HCT116 (cell line): ENCODE data around the gene BAD. TPM values are rescaled to one million over a fixed set of nuclear protein-coding genes. Genes with fewer than 3 reads are reported as not detected.

ENCODE experiments used
- ATAC-seq: fragments of 200-7000 bp; cut with Tn5 transposase; 2 replicates; pipeline ENCODE4 v1.9.1; 2020; ENCODE audit warnings: mild to moderate bottlenecking, moderate library complexity
- BruUV-seq: library from RNA; stranded (reverse); fragments of 400-500 nt; replicated peaks from 2 replicates; lab custom pipeline; 2021; lab: Mats Ljungman, UMichigan
- CTCF ChIA-PET: fragments of 300-600 bp; sonication (Branson Sonifier 250); formaldehyde crosslinking; loops from one replicate; lab custom pipeline; 2021; ENCODE audit warnings: antibody characterized with exemption; lab: Charles Lee
- POLR2A ChIA-PET: fragments of 300-600, 350-600 bp; sonication (Branson Sonifier 250); formaldehyde crosslinking; loops from one replicate; lab custom pipeline; 2021; ENCODE audit warnings: antibody characterized with exemption; lab: Charles Lee
- RAD21 ChIA-PET, 2 experiments: fragments of 300-600 bp; sonication (Branson Sonifier 250); formaldehyde crosslinking; loops; one replicate each; lab custom pipeline; 2023; ENCODE audit warnings: low total read pairs in 2 of 2; ENCODE audit not compliant: uncharacterized antibody in 2 of 2, unreplicated experiment in 2 of 2, low non-redundant PET in 1 of 2; lab: Charles Lee
- DNase-seq: peaks from one replicate; pipeline ENCODE4 v3.0.0-alpha.2; 2010; ENCODE audit warnings: low read depth, low spot score
- H2AFZ ChIP-seq: fragments of 200-600 bp; shearing (Covaris generic), sonication (generic); 2 replicates; pipeline ENCODE4 v1.6.1; 2017; ENCODE audit warnings: low read depth, mixed run types, mixed read lengths, antibody characterized with exemption, low read length; ENCODE audit not compliant: poor library complexity, severe bottlenecking
- H3K27ac ChIP-seq: 2 replicates; pipeline ENCODE4 v1.5.1; 2012; ENCODE audit warnings: low read depth, low read length
- H3K27me3 ChIP-seq: fragments of 200-600 bp; sonication (generic); 2 replicates; pipeline ENCODE4 v1.6.1; 2016; ENCODE audit warnings: mixed run types, low read length, mixed read lengths; ENCODE audit not compliant: insufficient read depth
- H3K36me3 ChIP-seq, 2 experiments: fragments of 200-500 bp in 1 of 2; fragments of 200-600 bp in 1 of 2; sonication (Bioruptor generic) in 1 of 2; sonication (generic) in 1 of 2; 2 replicates each; pipeline versions ENCODE4 v1.5.1 to v1.6.1; 2014 to 2016; ENCODE audit warnings: low read length in 2 of 2, inconsistent platforms in 1 of 2, mixed read lengths in 1 of 2, mixed run types in 1 of 2; ENCODE audit not compliant: insufficient read depth in 2 of 2, control insufficient read depth in 1 of 2
- H3K4me1 ChIP-seq, 2 experiments: fragments of 200-600 bp in 1 of 2; sonication (generic) in 1 of 2; 2 replicates each; pipeline versions ENCODE4 v1.5.1 to v1.6.1; 2012 to 2017; ENCODE audit warnings: low read length in 2 of 2, inconsistent platforms in 1 of 2, mild to moderate bottlenecking in 1 of 2, mixed read lengths in 1 of 2, mixed run types in 1 of 2, moderate library complexity in 1 of 2; ENCODE audit not compliant: insufficient read depth in 2 of 2, control insufficient read depth in 1 of 2
- H3K4me2 ChIP-seq: fragments of 200-600 bp; sonication (generic); 2 replicates; pipeline ENCODE4 v1.6.1; 2017; ENCODE audit warnings: mixed run types, low read length, mixed read lengths
- H3K4me3 ChIP-seq, 2 experiments: fragments of 200-600 bp in 1 of 2; sonication (generic) in 1 of 2; replicated peaks in 1 of 2; 2 replicates each; pipeline ENCODE4 v1.5.1; 2011 to 2016; ENCODE audit warnings: low read length in 2 of 2, control low read depth in 1 of 2, low read depth in 1 of 2, mild to moderate bottlenecking in 1 of 2, mixed read lengths in 1 of 2, mixed run types in 1 of 2
- H3K79me2 ChIP-seq: fragments of 200-600 bp; sonication (generic); 2 replicates; pipeline ENCODE4 v1.6.1; 2017; ENCODE audit warnings: mild to moderate bottlenecking, mixed run types, low read length, moderate library complexity, mixed read lengths; ENCODE audit not compliant: insufficient read depth
- H3K9ac ChIP-seq: fragments of 200-600 bp; sonication (generic); 2 replicates; pipeline ENCODE4 v1.6.1; 2016; ENCODE audit warnings: low read length, mixed read lengths
- H3K9me2 ChIP-seq: fragments of 200-600 bp; sonication (generic), shearing (Covaris generic); 2 replicates; pipeline ENCODE4 v1.6.1; 2017; ENCODE audit warnings: mixed run types, mild to moderate bottlenecking, moderate library complexity; ENCODE audit not compliant: insufficient read depth
- H3K9me3 ChIP-seq, 2 experiments: fragments of 200-500 bp in 1 of 2; fragments of 200-600 bp in 1 of 2; sonication (Bioruptor generic) in 1 of 2; sonication (generic) in 1 of 2; 2 replicates each; pipeline ENCODE4 v1.6.1; 2014 to 2017; ENCODE audit warnings: low read length in 2 of 2, mixed read lengths in 2 of 2, inconsistent platforms in 1 of 2, low read depth in 1 of 2, mild to moderate bottlenecking in 1 of 2, mixed run types in 1 of 2, moderate library complexity in 1 of 2; ENCODE audit not compliant: control insufficient read depth in 1 of 2, insufficient read depth in 1 of 2
- H4K20me1 ChIP-seq: fragments of 200-600 bp; sonication (generic), shearing (Covaris generic); 2 replicates; pipeline ENCODE4 v1.6.1; 2017; ENCODE audit warnings: mixed run types, mild to moderate bottlenecking, moderate library complexity; ENCODE audit not compliant: insufficient read depth
- CBX3 ChIP-seq: IDR thresholded peaks from 2 replicates; pipeline ENCODE4 v1.6.1; 2012; ENCODE audit warnings: low read depth
- EGR1 ChIP-seq: IDR thresholded peaks from 2 replicates; pipeline ENCODE4 v1.6.1; 2012; ENCODE audit warnings: low read depth
- ELF1 ChIP-seq: IDR thresholded peaks from 2 replicates; pipeline ENCODE4 v1.6.1; 2012; ENCODE audit warnings: low read depth, borderline replicate concordance
- EZH2 ChIP-seq: fragments of 200-600 bp; sonication (generic); IDR thresholded peaks from 2 replicates; pipeline ENCODE4 v1.6.1; 2017; ENCODE audit warnings: antibody characterized with exemption, mixed run types
- FOSL1 ChIP-seq: IDR thresholded peaks from 2 replicates; pipeline ENCODE4 v1.6.1; 2012; ENCODE audit warnings: low read depth
- JUND ChIP-seq: IDR thresholded peaks from 2 replicates; pipeline ENCODE4 v1.6.1; 2012
- POLR2A ChIP-seq: IDR thresholded peaks from 2 replicates; pipeline ENCODE4 v1.7.0; 2011; ENCODE audit warnings: borderline replicate concordance; ENCODE audit not compliant: insufficient read depth, insufficient read length; ENCODE audit errors: extremely low read depth
- POLR2AphosphoS5 ChIP-seq: IDR thresholded peaks from 2 replicates; pipeline ENCODE4 v1.6.1; 2011; ENCODE audit warnings: mild to moderate bottlenecking, low read depth, low read length, moderate library complexity
- REST ChIP-seq: IDR thresholded peaks from 2 replicates; pipeline ENCODE4 v1.6.1; 2012; ENCODE audit warnings: low read depth
- SIN3A ChIP-seq: IDR thresholded peaks from 2 replicates; pipeline ENCODE4 v1.6.1; 2012; ENCODE audit warnings: low read depth
- SRF ChIP-seq: IDR thresholded peaks from 2 replicates; pipeline ENCODE4 v1.6.1; 2012; ENCODE audit warnings: low read depth
- TCF7L2 ChIP-seq: IDR thresholded peaks from 2 replicates; pipeline ENCODE4 v1.7.0; 2011; ENCODE audit warnings: borderline replicate concordance, inconsistent platforms; ENCODE audit not compliant: insufficient read depth, insufficient read length; ENCODE audit errors: extremely low read depth
- ZBTB33 ChIP-seq: IDR thresholded peaks from 2 replicates; pipeline ENCODE4 v1.6.1; 2011; ENCODE audit warnings: mild to moderate bottlenecking, low read length, moderate library complexity; ENCODE audit not compliant: insufficient replicate concordance; ENCODE audit errors: extremely low read depth
- ZFX ChIP-seq: fragments of 450-650 bp; IDR thresholded peaks from 2 replicates; pipeline ENCODE4 v1.6.1; 2017
- intact Hi-C: fragments of 100-400 bp; cut with micrococcal nuclease; formaldehyde crosslinking; loops from 2 replicates; pipeline ENCODE4 v1.10.0; 2022
- total RNA-seq: library from RNA; stranded (reverse); gene quantifications from one replicate; pipeline ENCODE4 v1.2.1, GENCODE V29; 2021; ENCODE audit not compliant: unreplicated experiment
- TF ChIP-seq, protein P1 (sequence below), 3 experiments: fragments of 200-600 bp in 1 of 3; sonication (generic) in 1 of 3; IDR thresholded peaks in 2 of 3; conservative IDR thresholded peaks in 1 of 3; 2 replicates each; pipeline ENCODE4 v1.5.1; 2012 to 2017; ENCODE audit warnings: low read depth in 2 of 3, low read length in 2 of 3, antibody characterized with exemption in 1 of 3, borderline replicate concordance in 1 of 3, control low read depth in 1 of 3, mild to moderate bottlenecking in 1 of 3, mixed read lengths in 1 of 3, mixed run types in 1 of 3, moderate library complexity in 1 of 3; ENCODE audit not compliant: insufficient read depth in 1 of 3

BAD gene
- total RNA-seq, 1 experiment from 2014 or later, result 51.9 TPM

DNA sequence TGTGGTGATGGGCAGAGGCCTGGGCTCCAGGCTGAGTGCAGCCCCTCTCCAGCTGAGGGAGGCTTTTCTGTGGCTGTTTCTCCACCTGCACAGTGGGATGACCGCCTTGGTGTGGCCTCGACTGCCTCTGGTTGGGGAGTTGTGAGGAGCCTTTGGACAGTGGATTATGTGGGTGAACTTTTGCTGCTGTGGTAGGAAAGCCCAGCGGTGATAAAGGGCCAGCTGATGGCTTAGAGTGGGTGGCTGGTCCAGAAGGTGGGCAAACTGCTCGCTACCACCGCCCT, 19.5 kb upstream of the BAD start (continued):
- TF ChIP-seq FOSL1, result no peak
- TF ChIP-seq EZH2, result no peak
- no peak for TF ChIP-seq SIN3A
- TF ChIP-seq POLR2AphosphoS5, result no peak

- peak overlapping the region; percentile 99 for H3K27ac ChIP-seq
- intact Hi-C loops, result loop anchor here (1.0 to 5.0 kb wide), 5 partner anchors 52 to 116 kb away; partner anchors contain the start of genes FKBP2, PLCB3 and STIP1
- peaks cover 23% of the 10 kb centered on the region for H3K79me2 ChIP-seq
- no peak for ATAC-seq
- no peaks in the 10 kb centered on the region for H3K27me3 ChIP-seq
- no peaks in the 10 kb centered on the region for H4K20me1 ChIP-seq
- RAD21 ChIA-PET, result interaction anchor here (0.7 to 2.5 kb wide), 6 partner anchors 29 to 99 kb away, joined by 3 to 7 read pairs (median 4); no protein-coding TSS in a partner anchor
- H3K4me1 ChIP-seq, result peaks cover 12 to 55% of the 10 kb centered on the region in 2 experiments; a peak in 3 of 4 replicates
- H3K9me2 ChIP-seq, result no peaks in the 10 kb centered on the region
- POLR2A ChIA-PET, result interaction anchor here (0.6 to 5.5 kb wide), 12 partner anchors 14 to 118 kb away, joined by 3 to 30 read pairs (median 4); partner anchors contain the start of genes PPP1R14B, PRDX5, STIP1 and TRMT112
- CTCF ChIA-PET, result interaction anchor here (1.0 to 5.8 kb wide), 19 partner anchors 10 to 385 kb away, joined by 3 to 80 read pairs (median 5); partner anchors contain the start of genes BAD, FERMT3, FKBP2 and GPR137
- no peaks in the 10 kb centered on the region for H3K9me3 ChIP-seq
- no TSS peak for BruUV-seq
- H2AFZ ChIP-seq, result no peak overlapping the region
- H3K4me3 ChIP-seq, result peak overlapping the region; percentile 59 to 70; a peak in 3 of 4 replicates
- H3K36me3 ChIP-seq, result peaks cover 0 to 8% of the 10 kb centered on the region in 2 experiments; a peak in 1 of 4 replicates
- H3K4me2 ChIP-seq, result peak overlapping the region; percentile 84
- no peak for DNase-seq
- H3K9ac ChIP-seq, result peak overlapping the region; percentile 88
- TF ChIP-seq POLR2AphosphoS5, result no peak
- TF ChIP-seq EZH2, result no peak
- TF ChIP-seq SRF, result no peak
- no peak for TF ChIP-seq CBX3
- no peak for TF ChIP-seq TCF7L2
- no peak for TF ChIP-seq EGR1
- no peak for TF ChIP-seq ZFX
- TF ChIP-seq REST, result no peak
- no peak for TF ChIP-seq JUND
- TF ChIP-seq SIN3A, result no peak
- TF ChIP-seq POLR2A, result no peak
- no peak for TF ChIP-seq ELF1
- TF ChIP-seq, protein P1, sequence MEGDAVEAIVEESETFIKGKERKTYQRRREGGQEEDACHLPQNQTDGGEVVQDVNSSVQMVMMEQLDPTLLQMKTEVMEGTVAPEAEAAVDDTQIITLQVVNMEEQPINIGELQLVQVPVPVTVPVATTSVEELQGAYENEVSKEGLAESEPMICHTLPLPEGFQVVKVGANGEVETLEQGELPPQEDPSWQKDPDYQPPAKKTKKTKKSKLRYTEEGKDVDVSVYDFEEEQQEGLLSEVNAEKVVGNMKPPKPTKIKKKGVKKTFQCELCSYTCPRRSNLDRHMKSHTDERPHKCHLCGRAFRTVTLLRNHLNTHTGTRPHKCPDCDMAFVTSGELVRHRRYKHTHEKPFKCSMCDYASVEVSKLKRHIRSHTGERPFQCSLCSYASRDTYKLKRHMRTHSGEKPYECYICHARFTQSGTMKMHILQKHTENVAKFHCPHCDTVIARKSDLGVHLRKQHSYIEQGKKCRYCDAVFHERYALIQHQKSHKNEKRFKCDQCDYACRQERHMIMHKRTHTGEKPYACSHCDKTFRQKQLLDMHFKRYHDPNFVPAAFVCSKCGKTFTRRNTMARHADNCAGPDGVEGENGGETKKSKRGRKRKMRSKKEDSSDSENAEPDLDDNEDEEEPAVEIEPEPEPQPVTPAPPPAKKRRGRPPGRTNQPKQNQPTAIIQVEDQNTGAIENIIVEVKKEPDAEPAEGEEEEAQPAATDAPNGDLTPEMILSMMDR (IDR thresholded peaks at IDR 0.05 in 2 of 3, conservative IDR thresholded peaks at IDR 0.05 in 1 of 3; ENCODE audit: borderline replicate concordance in 1 of 3, insufficient read depth in 1 of 3, low read depth in 2 of 3, low read length in 2 of 3), result no peak
- TF ChIP-seq ZBTB33, result no peak
Observed at GRCh38 chr11:64303109-64304031, 18.9 kb upstream of the BAD start.
